Measurements from ENCODE around the gene KATNAL2. TPM values are rescaled to one million over a fixed set of nuclear protein-coding genes. Genes with fewer than 3 reads are reported as not detected.

Gene KATNAL2
- total RNA-seq, 1 experiment from 2014 or later, result 21.7 TPM

- Mint-ChIP-seq H3K36me3 (ENCODE audit: insufficient read depth in 1 of 3, low read depth in 3 of 3) (peaks cover 0 to 4% (median 3%) of the 10 kb centered on the region in 3 experiments; a peak in 3 of 7 replicates), H3K27ac (no peak overlapping the region), H3K27me3 (ENCODE audit: low read depth) (no peaks in the 10 kb centered on the region; the same call in 1 of the 2 replicates), H3K4me3 (no peak overlapping the region), H3K9me3 (no peaks in the 10 kb centered on the region), H3K4me1 (0 out of 4 replicates have a peak, but pooled peaks cover 0 to under 1% of the 10 kb centered on the region in 2 experiments)
- H2BK20ac ChIP-seq (ENCODE audit: low read depth, low read length, poor library complexity, severe bottlenecking), result no peak overlapping the region
- H3T11ph ChIP-seq (ENCODE audit: low read length), result no peak overlapping the region
- no peak overlapping the region for H2BK5ac ChIP-seq (ENCODE audit: insufficient read length, low read length)
- no peaks in the 10 kb centered on the region for H3K79me1 ChIP-seq (ENCODE audit: insufficient read depth, low read depth, low read length, poor library complexity, severe bottlenecking)
- H4K8ac ChIP-seq (replicated peaks; ENCODE audit: insufficient read length, low read depth, low read length), result no peak overlapping the region
- no peak overlapping the region for H4K91ac ChIP-seq (ENCODE audit: insufficient read length, low read depth, low read length)
- H2AK5ac ChIP-seq (ENCODE audit: insufficient read length, low read length), result no peak overlapping the region
- H3K14ac ChIP-seq (ENCODE audit: insufficient read depth, low read length), result no peak overlapping the region
- no peak overlapping the region for H2BK15ac ChIP-seq (ENCODE audit: low read depth, low read length)
- no peak overlapping the region for H2AFZ ChIP-seq (ENCODE audit: low read length)
- no peak overlapping the region for H3K4ac ChIP-seq (ENCODE audit: low read depth, low read length)
- DNase-seq, result no peak
- H2BK120ac ChIP-seq (ENCODE audit: low read depth, low read length, poor library complexity, severe bottlenecking), result no peak overlapping the region
- no peaks in the 10 kb centered on the region for H3K27me3 ChIP-seq (ENCODE audit: insufficient read depth, low read length)
- no peak overlapping the region for H4K5ac ChIP-seq (ENCODE audit: insufficient read length, low read depth, low read length)
- H3K23me2 ChIP-seq (ENCODE audit: insufficient read length, low read depth, low read length, poor library complexity, severe bottlenecking), result no peaks in the 10 kb centered on the region
- TF ChIP-seq CTCF (conservative IDR thresholded peaks at IDR 0.05), result no peak
- H3K4me2 ChIP-seq (ENCODE audit: insufficient read depth, insufficient read length, low read length), result no peak overlapping the region
- no peak overlapping the region for H3K9ac ChIP-seq (ENCODE audit: extremely low read depth, insufficient read length, low read length)
- no CpG with 5 or more reads among the region's 8 CpGs for WGBS (ENCODE audit: extremely low coverage, insufficient read length, low lambda C conversion rate)
- H4K20me1 ChIP-seq (ENCODE audit: control insufficient read depth, insufficient read depth, insufficient read length), result no peaks in the 10 kb centered on the region
- H3K23ac ChIP-seq (ENCODE audit: insufficient read length, low read depth, low read length), result no peak overlapping the region
- H3K27ac ChIP-seq (ENCODE audit: insufficient read length, low read depth, low read length), result no peak overlapping the region
- no peaks in the 10 kb centered on the region for H3K4me1 ChIP-seq (ENCODE audit: insufficient read depth, low read length)
- H2BK12ac ChIP-seq (ENCODE audit: insufficient read length, low read depth, low read length), result no peak overlapping the region
- no peak overlapping the region for H3K56ac ChIP-seq (ENCODE audit: insufficient read length, low read depth, low read length)
- no peak overlapping the region for H3K18ac ChIP-seq (ENCODE audit: insufficient read length, low read depth, low read length)
- no peaks in the 10 kb centered on the region for H3K9me3 ChIP-seq (ENCODE audit: control insufficient read depth, low read depth, low read length)
- no peaks in the 10 kb centered on the region for H3K79me2 ChIP-seq (ENCODE audit: insufficient read depth, low read length)
Measured at GRCh38 chr18:47063096-47063495, 145.7 kb downstream of the KATNAL2 start.
